Measurements from ENCODE around the gene LYRM4.

The LYRM4 gene

DNA sequence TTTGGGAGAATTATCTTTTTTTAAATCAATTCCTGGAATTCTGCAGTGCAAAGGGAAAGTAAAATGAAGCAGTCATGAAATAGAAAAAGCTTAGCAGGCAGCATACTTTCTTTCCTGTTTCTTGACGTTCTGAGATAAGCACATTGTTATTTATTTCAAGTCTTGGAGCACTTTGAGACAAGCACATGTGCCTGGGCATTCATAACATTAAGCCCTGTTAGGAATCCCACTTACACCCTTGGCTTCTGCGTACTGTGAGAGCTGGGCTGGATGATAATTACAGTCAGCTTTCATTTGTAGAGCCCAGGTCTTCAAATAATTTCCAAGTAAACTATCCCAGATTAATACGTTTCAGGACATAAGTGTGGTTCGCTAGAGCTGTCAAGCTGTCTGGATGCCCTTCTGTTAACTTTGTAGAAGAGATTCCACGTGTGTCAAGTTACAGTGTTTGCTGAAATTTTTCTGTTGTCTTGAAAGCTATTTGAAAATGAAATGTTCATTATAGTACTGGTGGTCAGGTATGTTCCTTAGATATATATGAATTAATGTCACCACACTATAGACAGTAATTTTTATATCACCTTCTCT is 9.4 kb upstream of the LYRM4 start:
- H3K27ac ChIP-seq (replicated peaks) = no peak overlapping the region
- no peaks in the 10 kb centered on the region for H3K27me3 ChIP-seq (ENCODE audit: insufficient read depth, poor library complexity, severe bottlenecking)
- no peak for DNase-seq (ENCODE audit: low read depth in 1 of 2, low spot score in 1 of 2)
- H3K4me3 ChIP-seq (replicated peaks; ENCODE audit: insufficient read depth, low read length) = no peak overlapping the region
- TF ChIP-seq SPI1 (IDR thresholded peaks at IDR 0.05; ENCODE audit: borderline replicate concordance, low read depth) = no peak
- no peak for TF ChIP-seq POLR2AphosphoS5 (IDR thresholded peaks at IDR 0.05; ENCODE audit: low read depth)
- TF ChIP-seq CTCF (IDR thresholded peaks at IDR 0.05; ENCODE audit: insufficient read depth, low read length) = no peak
- TF ChIP-seq, protein P1, sequence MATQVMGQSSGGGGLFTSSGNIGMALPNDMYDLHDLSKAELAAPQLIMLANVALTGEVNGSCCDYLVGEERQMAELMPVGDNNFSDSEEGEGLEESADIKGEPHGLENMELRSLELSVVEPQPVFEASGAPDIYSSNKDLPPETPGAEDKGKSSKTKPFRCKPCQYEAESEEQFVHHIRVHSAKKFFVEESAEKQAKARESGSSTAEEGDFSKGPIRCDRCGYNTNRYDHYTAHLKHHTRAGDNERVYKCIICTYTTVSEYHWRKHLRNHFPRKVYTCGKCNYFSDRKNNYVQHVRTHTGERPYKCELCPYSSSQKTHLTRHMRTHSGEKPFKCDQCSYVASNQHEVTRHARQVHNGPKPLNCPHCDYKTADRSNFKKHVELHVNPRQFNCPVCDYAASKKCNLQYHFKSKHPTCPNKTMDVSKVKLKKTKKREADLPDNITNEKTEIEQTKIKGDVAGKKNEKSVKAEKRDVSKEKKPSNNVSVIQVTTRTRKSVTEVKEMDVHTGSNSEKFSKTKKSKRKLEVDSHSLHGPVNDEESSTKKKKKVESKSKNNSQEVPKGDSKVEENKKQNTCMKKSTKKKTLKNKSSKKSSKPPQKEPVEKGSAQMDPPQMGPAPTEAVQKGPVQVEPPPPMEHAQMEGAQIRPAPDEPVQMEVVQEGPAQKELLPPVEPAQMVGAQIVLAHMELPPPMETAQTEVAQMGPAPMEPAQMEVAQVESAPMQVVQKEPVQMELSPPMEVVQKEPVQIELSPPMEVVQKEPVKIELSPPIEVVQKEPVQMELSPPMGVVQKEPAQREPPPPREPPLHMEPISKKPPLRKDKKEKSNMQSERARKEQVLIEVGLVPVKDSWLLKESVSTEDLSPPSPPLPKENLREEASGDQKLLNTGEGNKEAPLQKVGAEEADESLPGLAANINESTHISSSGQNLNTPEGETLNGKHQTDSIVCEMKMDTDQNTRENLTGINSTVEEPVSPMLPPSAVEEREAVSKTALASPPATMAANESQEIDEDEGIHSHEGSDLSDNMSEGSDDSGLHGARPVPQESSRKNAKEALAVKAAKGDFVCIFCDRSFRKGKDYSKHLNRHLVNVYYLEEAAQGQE (IDR thresholded peaks at IDR 0.05; ENCODE audit: insufficient replicate concordance, low read depth) = no peak
- no peak for TF ChIP-seq GABPA (IDR thresholded peaks at IDR 0.05; ENCODE audit: low read depth)

DNA sequence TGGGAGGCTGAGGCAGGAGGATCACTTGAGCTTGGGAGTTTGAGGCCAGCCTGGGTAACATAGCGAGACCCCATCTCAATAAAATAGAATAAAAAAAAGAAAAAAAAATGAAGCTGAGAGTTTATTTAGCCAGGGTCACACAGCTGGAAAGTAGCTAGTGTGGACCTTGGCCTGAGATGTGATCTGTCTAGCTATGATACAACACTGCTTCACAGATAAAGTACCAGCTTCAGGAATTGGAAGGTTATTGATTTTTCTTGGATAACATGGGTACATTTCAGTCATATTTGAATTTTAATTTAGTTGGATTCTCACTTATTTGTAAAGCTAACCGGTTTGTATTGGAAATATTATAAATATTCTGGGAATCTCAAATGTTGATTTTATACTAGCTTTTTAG is 5.7 kb upstream of the LYRM4 start:
- H3K4me3 ChIP-seq (replicated peaks; ENCODE audit: insufficient read depth, low read length) = no peak overlapping the region
- no peak overlapping the region for H3K27ac ChIP-seq (replicated peaks)
- no peak for DNase-seq (ENCODE audit: low read depth in 1 of 2, low spot score in 1 of 2)
- no peaks in the 10 kb centered on the region for H3K27me3 ChIP-seq (ENCODE audit: insufficient read depth, poor library complexity, severe bottlenecking)
- TF ChIP-seq SPI1 (IDR thresholded peaks at IDR 0.05; ENCODE audit: borderline replicate concordance, low read depth) (no peak), POLR2AphosphoS5 (IDR thresholded peaks at IDR 0.05; ENCODE audit: low read depth) (no peak), GABPA (IDR thresholded peaks at IDR 0.05; ENCODE audit: low read depth) (no peak)

DNA sequence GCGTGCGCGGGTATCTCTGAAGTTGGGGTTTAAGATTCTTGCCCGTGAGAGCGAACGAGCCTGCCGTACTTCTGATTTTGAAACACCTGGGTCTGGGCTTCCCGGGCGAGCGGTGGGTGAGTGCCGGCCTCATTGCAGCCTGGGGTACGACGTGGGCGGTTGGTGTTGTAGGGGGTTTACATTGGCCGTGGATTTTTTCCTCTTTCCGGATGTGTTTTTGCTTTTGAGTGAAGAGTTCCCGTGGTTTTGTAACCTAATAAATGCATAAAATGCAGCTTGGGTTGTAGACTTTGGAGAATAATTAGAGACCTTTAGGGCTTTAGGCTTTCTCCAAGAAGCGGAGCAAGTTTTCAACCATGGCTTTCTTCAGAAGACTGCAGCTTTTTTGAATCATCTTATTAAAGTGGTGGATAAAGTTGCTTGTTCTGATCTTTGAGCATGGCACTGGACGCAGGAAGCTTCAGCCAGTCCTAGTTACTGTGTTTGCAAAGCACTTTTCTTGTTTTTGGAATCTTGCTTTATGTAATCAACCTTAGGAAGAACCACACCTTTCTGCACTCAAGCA is 877 bp upstream of the LYRM4 start:
- Histone ChIP-seq H3K27ac (replicated peaks) (peak overlapping the region; percentile 98), H3K4me3 (replicated peaks; ENCODE audit: insufficient read depth, low read length) (peak overlapping the region; percentile 87), H3K27me3 (ENCODE audit: insufficient read depth, poor library complexity, severe bottlenecking) (no peaks in the 10 kb centered on the region)
- TF ChIP-seq CTCF (IDR thresholded peaks at IDR 0.05; ENCODE audit: insufficient read depth, low read length) = no peak
- no peak for TF ChIP-seq SPI1 (IDR thresholded peaks at IDR 0.05; ENCODE audit: borderline replicate concordance, low read depth)
- TF ChIP-seq, protein P1 (IDR thresholded peaks at IDR 0.05; ENCODE audit: insufficient replicate concordance, low read depth) = peak; percentile 66
- TF ChIP-seq POLR2AphosphoS5 (IDR thresholded peaks at IDR 0.05; ENCODE audit: low read depth) = peak; percentile 79
- TF ChIP-seq GABPA (IDR thresholded peaks at IDR 0.05; ENCODE audit: low read depth) = peak; percentile 28; the same call in 1 of the 2 replicates
- DNase-seq (ENCODE audit: low read depth in 1 of 2, low spot score in 1 of 2) = no peak

- peak; percentile 55 to 79 for DNase-seq (ENCODE audit: low read depth in 1 of 2, low spot score in 1 of 2)
- no peak for TF ChIP-seq CTCF (IDR thresholded peaks at IDR 0.05; ENCODE audit: insufficient read depth, low read length)
- 0 out of 2 replicates have a peak, but pooled peaks have one; percentile 28 for TF ChIP-seq POLR2AphosphoS5 (IDR thresholded peaks at IDR 0.05; ENCODE audit: low read depth)
- TF ChIP-seq GABPA (IDR thresholded peaks at IDR 0.05; ENCODE audit: low read depth) = no peak
- Histone ChIP-seq H3K4me3 (replicated peaks; ENCODE audit: insufficient read depth, low read length) (peak overlapping the region; percentile 87), H3K27ac (replicated peaks) (peak overlapping the region; percentile 98), H3K27me3 (ENCODE audit: insufficient read depth, poor library complexity, severe bottlenecking) (no peaks in the 10 kb centered on the region)
Measured at GRCh38 chr6:5260111-5260620, 584 bp downstream of the LYRM4 start.
